NOMO-1 treated with dmso at 0.1 percent for 144 hours (cell line): ENCODE measurements around the gene TWIST1.

Source experiments
- DNase-seq: peaks from one replicate; lab custom pipeline; 2025; ENCODE audit not compliant: unreplicated experiment; lab: John Stamatoyannopoulos, UW

The TWIST1 gene

DNA sequence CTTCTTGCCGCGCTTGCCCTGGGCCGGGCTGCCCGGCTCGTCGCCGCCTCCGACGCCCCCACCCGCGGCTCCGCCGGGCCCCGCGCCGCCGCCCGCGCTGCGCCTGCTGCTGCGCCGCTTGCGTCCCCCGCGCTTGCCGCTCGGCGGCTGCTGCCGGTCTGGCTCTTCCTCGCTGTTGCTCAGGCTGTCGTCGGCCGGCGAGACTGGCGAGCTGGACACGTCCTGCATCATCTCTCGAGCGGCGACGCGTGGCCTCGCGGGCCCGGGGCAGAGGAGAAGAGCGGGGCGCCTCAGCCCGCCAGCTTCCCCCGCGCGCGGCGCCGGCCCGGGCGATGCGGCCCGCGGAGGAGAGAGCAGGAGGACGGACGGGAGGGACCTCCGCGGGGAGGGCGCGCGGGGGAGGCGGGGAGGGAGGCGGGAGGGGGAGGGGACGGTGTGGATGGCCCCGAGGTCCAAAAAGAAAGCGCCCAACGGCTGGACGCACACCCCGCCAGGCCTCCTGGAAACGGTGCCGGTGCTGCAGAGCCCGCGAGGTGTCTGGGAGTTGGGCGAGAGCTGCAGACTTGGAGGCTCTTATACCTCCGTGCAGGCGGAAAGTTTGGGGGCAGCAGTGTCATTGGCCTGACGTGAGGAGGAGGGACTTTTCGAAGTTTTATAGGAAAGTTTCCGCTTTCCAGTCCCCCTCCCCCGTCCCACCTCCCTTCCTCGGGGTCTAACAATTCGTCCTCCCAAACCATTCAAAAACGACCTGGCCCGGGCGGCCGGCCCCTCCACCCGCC is at the start of gene TWIST1:
Gene TWIST1, minus strand, starts transcription at position 546 of the 779 bp plus-strand sequence. Its CDS starts 315 bp downstream, at position 231.
- DNase-seq: no peak

DNA sequence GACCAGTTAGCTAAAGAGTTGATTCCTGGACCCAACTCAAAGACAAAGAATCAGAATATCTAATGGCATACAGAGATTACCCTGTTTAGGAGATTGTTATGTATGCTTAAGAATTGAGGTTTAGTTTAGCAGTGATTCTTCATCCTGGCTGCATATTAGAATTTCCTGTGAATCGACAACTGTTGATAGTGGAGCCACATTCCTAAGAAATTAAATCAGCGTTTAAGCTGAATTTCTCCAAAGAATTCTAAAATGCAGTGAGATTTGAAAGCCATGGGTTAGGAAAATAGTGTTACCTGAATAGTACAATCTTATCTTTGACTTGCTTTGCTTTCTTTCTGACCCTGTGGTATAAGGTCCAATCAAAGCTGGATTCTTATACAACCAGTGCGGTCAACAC is 44.2 kb upstream of the TWIST1 start:
- no peak for DNase-seq

DNA sequence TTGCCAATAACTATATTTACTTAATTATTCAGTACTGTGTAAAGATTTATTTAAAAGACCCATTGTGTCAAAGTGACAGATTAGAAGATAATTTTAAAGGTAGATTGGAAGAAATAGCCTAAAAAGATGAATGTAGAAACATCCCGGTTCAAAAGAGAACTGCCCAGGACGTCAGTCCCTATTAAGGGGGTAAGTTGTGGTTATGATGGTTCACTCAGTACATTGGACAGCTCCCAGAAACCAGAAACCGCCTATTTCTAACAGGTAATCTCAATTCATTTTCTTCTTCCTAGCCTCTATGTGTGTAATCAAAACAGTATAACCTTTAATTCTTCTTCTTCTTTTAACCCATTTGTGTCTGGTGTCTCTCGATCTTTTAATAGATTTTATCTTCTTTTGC is 29.3 kb upstream of the TWIST1 start:
- DNase-seq: no peak

DNA sequence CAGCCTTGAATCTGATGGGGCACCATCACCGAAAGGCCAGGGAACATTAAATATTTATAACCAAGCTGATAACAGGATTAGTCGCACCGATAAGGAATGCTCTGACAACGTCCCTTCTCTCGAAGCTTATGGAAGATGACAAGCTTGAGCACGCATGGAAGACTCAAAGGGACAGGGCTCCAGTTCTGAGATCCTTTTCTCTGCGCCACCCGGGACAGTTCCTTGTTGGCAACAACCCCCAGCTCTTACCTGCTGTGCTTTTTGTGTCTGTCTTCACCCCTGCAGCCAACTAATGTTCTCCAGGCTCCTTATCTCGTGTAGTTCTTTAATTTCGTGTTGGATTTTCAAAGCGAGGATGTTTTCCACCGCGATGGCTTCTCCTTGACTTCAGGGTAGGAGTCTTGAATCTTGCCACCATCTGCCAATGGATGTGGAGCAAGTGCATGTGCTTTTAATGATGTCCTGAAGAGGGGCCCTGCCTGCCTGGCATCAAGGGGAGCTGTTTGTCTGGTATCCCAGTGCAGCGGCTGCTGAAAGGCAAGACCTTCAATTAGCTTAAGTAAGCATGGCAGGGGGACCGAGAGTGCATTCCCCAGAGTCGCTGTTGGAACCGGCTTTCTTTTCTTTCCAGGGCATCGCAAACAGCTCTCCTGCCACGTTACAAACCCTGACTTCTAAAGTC is 28.1 kb upstream of the TWIST1 start:
- DNase-seq: no peak

DNA sequence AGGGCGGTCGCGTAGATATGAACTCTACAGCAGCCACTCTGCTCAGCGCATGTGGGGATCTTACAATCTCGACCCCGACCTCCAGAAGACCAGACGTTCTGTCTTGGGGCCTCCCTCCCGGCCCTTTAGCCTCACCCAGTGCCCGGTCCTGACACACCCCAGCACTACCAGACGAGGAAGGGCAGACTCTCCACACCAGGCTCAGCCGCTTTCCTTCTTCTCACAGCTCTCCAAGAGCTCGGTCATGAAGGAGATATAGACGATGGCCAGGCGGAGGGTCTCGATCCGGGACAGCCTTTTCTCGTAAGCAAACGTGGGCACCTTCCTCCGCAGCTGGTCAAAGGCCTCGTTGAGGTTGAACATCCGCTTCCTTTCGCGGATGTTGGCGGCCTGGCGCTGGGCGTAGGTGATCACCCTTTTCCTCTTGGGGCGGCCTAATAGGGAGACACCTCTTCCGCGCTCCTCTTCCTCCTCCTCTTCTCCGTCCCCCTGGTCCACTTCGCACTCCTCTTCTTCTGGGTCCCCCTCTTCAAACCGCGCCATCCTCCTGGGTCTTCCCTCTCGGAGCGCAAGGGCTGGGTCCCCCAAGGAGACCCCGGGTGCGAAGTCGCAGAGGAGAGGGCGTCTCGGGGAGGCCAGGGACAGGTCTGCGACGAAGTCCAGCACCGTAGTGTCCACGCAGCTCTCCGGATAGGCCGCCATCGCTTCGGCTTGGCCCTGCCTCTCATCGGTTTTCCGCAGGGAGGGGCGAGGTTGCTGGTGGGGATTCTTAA is 27.4 kb upstream of the TWIST1 start, which contains the start of gene FERD3L:
Gene FERD3L, minus strand, starts transcription at position 761 of the 773 bp plus-strand sequence. Its CDS starts 59 bp downstream, at position 702.
- DNase-seq: no peak

DNA sequence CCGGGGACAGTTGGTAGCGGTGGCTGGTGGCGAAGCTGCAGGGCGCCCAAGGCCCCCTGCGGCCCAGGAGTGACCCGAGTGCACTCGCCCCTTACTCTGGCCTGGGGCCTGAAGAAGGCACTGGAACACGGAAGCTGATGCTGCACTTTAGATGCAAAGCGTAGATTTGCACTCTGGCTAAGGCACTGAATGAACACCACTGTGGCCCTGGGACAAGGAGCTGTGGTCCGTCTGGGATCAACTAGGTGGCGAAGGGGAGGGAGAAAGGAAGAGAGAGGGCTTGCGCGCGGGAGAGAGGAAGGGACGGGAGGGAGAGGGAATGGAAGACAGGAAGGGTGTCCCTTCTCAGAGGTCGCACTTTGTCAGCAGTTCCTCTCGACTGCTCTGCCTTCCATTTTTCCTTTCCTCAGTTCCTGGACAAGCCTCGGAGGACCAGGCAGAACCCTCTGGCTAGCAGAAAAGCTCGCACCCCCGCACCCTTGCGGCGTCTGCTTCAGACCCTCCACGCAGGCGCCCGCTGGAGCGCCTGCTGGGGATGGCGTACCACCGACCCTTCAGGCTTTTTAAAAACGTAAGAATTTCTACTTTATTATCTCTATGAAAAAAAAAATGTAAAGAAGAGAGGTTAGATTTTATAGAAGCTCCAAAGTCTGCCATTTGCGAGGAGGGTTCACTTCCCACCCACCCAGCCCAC is 26.6 kb upstream of the TWIST1 start:
- DNase-seq: no peak

DNA sequence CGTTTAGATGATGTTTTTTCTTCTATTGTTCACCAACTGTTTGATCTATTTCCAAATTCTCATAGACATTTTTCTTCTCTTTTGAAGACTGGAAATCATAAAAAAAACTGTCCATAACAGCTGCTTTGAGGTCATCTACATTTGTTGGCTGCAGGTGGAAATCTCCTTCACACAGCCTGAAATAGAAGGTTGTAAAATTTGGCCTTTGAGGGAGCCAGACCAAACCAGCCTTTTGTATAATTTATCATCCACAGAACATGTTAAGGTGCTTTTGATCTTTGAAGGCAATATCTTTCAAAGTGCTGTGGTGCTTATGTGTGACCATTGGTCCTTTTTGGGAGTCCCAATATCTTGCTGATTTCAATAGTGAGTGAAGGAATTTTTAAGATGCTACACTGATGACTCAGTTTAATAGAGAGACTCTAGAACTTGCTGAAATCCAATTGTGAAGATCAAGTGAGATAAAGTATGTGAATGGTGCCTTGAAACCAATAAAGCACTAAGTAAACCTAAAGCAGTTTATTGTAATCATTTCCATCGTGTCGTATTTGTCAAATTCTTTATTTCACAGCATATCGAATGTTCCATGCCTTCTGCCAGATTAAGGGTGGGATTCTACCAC is 22.4 kb upstream of the TWIST1 start:
- DNase-seq: no peak

DNA sequence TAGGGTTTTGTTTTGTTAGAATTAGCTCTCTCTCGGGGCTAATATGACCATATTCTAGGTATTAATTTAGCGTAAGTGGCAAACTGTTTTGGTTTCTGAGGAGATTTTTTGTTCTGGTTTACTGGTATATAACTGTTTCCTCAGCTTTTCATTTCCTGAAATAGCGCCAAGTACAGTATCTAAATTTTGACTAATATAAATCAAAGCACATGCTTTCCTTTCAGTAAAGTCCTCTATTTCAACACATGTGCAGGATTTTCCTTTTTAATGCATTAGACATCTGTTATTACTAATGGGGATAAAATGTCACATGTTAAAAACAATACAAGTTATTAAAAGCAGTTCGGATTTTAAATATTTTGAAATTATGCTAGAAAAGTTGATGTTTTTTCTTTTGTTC is 16.4 kb upstream of the TWIST1 start:
- no peak for DNase-seq

DNA sequence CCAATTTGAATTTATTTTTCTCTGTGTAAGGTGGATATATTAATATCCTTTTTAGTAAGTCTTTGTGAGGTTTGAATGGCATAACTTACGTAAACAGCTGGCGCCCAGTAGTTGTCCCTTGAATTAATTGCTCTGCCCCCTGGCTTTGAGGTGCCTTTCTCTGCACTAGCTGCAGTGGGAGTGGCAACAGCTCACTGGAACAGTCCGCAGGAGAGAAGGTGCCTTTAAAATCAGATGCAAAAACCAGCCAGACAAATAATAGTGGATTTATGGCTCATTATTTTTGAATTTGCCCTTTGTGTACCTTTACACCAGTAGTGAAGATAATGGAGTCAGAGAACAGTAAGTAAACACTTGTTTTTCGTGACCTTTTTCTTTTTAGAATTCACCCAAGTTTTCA is 16.0 kb upstream of the TWIST1 start:
- no peak for DNase-seq

DNA sequence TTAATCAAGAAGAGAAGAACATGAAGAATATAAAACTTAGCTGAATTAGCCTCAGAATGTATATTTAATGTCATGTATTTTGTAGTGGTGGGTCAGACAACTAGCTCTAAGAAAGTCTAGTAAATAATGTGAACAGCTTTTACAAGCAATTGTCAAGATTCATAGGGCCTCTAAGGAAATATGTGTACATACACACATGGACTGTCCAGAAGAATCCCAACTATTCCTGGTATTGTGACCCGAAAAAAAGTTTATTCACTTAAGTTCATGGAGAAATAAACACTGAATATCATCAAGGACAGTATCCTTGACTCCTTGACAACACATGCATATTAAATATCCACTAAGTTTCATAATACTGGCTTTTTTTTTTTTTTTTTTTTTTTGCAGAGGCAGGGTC is 11.4 kb upstream of the TWIST1 start:
- DNase-seq: no peak

DNA sequence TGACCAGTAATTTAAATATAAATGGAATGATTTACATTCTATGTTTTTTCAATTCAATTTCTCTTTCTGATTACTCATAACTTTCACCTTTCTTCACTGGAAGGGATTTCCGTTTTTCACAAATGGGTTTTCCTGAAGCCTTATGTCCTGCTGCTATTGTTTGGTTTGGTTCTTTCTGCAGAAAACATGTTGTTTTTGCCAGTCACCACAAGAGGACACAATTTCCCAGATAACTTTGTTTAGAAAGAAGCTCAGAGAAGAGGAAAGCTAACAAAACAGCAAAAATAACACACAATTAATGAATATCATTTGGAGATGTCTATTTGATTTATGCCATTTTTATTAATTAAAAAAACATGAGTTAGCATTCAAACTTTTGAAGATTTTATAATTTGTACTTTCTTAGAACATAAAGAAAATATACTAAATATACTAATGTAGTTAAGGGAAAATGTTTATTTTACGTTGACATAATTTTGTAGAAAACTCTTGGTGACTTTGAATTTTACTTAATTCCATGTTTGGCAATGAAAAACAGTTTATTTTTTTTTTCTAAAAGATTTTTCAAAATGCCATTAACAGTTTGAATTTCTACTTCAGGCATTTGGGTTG is 4.6 kb upstream of the TWIST1 start:
- DNase-seq: no peak

DNA sequence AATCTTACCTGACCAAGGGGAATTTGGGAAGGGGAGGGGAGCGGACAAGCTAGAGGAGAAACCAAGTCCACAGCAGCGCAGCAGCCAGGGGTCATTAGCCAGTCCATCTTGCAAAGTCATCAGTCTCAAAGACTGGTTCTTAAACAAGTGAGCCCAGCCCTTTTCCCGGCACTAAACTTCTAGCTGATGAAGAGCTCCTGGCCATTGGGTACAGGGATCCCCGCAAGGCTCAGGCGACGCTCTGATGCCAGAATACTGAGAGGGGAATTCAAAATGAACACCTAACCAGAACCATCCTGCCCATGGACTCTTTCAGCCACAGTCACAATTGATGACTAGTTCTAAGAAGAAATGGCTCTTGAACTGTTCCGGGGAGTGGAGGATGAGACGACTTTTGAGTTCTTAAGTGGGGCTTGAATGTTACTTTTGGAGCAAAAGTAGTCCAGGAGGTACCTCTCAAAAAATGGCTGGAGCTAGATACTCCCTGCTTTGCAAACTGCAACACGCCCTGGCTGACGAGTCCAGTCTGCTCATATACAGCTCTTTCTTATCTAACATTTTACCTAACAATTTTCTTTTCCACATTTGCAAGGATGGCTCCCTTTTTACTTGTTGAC is 2.5 kb upstream of the TWIST1 start:
- DNase-seq: no peak

DNA sequence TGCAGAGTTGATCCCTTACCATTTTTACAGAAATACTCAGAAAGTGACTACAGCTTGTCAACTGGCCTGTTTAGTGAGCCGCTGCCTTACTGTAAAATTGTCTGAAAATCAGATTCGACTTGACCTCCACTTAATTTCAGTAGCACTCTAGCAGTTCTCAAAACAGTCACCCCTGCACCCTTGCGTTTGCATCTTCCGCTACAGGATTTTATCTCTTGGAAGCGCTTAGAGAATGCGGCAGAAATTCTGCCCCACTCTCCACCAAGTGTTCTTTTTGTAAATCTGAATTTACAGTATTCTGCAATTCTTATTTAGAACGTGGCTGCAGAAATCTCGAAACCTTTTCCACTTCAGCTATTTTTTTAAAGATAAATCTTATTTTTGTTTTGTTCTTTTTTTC is 1.9 kb upstream of the TWIST1 start:
- no peak for DNase-seq

DNA sequence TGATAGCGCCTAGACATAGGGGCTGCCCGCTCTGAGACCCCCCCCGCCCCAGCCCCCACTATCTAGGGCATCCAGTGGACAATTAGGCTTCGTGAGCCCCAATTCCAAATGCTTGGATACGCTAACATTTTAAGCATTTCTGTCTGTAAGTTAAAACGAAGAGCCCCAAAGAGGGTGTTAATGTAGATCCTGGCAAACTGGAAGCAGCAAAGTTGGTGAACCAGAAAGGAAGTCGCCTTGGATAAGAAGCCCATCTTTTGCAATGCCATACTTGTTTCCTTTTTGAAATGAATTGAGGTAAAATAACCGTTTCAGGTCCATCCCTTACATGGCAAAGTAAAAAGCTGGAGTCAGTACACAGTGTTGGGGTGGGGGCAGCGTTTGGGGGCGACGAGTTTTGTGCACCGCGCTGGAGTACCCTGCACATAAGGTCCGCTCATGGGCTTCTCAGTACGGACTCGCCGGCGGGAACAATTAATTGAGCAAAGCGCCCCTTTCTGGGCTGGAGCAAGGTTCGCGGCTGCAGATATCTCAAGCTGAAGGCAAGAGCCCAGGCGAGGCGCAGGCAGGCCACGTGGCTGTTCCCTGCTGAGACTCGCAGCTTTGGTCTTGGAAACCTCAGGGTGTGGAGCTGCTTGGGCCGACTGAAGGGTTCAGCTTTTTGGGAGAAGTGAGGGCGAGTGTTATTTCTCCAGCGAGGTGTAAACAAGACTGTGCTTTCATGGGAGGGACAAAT is 1.4 kb upstream of the TWIST1 start:
- no peak for DNase-seq

DNA sequence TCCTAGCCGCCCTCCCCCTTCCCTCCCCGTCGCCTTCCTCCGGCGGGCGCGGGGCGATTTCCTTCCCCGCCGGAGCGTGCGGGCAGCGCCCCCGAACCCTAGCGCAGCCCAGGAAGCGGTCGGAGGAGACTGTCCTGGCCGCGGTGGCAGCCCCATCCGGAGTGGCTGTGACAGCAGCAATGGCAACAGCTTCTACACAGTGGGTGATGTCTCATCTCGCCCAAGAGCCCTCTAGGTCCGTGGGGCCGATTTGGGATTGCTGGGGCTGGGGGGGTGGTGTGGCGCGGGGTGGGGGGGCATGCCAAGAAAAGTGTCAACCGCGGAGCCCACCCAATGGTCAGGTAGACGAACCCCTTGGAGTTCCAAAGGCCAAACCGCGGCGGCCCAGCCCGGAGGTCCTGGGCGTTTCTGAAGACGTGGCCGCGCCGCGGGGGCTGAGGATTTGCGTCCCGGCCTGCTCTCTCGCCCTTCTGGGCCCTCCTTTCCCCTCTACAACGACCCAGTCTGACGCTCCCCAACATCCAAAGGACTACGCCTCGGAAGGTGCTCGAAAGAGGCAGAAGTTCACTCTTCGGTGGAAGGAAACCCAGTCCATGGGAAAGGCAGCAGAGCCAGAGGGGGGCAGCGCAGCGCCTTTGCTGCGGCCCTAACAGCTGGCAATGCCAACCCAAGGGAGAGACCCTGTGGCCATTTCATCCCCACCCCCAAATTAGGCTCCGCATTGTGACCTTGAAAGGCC is 603 bp upstream of the TWIST1 start:
- no peak for DNase-seq

DNA sequence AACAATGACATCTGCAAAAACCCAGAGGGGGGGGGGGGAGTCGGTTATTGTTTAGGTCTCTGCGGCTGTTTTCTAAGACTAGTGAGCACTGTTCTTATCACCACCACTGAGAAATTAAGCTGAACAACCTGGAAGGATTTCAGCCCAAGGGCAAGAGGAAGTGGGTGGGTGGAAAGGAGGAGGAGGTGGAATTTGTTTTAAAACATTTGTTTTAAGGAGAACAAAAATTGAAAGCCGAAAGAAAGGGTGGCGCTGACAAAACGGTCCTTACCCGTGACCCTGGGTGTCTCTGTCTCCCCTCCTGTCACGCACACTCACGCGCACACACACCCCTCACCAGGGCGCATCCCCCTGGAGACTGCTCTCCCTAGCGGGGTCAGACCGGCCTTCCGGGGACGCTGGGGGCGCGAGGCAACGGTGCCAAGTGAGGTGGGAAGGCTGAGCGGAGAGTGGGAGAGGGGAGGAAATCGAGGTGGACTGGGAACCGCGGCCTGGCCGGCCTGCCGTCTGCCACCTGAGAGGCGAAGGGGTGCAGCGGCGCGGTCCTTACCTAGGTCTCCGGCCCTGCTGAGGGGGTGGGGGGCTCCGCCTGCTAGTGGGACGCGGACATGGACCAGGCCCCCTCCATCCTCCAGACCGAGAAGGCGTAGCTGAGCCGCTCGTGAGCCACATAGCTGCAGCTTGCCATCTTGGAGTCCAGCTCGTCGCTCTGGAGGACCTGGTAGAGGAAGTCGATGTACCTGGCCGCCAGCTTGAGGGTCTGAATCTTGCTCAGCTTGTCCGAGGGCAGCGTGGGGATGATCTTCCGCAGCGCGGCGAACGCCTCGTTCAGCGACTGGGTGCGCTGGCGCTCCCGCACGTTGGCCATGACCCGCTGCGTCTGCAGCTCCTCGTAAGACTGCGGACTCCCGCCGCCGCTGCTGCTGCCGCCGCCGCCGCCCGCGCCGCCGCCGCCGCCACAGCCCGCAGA is 1.0 kb downstream of the TWIST1 start:
- no peak for DNase-seq

DNA sequence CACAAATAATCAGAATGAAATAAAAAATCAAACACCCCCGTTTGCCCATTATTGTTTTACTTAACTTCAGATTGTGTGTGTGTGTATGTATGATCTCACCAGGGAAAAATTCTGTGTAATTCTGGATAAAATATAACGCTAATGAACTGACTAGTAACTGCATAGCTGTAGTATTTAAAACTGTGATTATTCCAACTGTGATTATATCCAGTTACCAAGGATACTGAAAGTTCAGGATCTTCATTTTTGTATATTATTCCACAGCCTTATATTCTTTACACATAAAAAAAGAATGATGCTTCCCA is 2.9 kb downstream of the TWIST1 start:
- DNase-seq: no peak
